HG03520 (cell line): ENCODE measurements around the gene LINGO3.
"Not testable (repeated sequence)": the region's sequence is repeated elsewhere in the genome, so short reads cannot be mapped to it uniquely, and the experiment has no call there.

Source experiments
- ATAC-seq: cut with Tn5 transposase; IDR thresholded peaks from one replicate; pipeline ENCODE4 v1.9.1; 2021; ENCODE audit warnings: mild to moderate bottlenecking, moderate library complexity; ENCODE audit not compliant: unreplicated experiment

Gene LINGO3

GRCh38 chr19:2308114-2308556, at the start of gene LINGO3:
Gene LINGO3 (minus strand): TSS chr19:2308154. CDS start chr19:2291776, 16,378 bp downstream.
- no peak for ATAC-seq

DNA sequence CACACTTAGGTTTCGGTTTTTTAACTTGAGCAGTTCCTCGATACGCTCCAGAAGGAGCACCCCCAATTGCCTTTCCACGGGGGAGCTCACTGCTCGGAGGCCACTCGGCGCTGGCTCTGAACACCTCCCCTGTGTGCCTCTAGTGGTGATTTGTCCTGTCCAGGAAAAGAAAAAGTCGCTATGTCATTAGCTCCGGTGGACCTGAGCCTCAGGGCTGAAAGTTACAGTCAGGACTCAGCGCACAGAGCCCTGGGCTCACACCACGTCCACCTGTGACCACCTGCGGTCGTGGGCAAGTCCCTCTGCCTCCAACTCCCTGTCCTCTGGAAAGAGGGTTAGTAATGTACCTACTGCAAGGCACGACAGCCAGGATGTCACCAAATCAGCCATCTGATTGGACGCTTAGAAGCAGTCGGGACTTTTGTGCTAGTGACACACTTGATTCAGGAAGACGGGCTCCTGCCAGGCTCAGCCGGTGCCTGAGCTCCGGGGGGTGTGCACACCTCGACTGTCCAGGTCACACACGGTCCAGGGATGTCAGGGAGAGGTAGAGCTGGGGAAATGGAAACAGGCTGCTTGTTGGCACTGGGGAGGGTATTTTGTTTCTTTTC, 48.2 kb upstream of the LINGO3 start:
- no peak for ATAC-seq

DNA sequence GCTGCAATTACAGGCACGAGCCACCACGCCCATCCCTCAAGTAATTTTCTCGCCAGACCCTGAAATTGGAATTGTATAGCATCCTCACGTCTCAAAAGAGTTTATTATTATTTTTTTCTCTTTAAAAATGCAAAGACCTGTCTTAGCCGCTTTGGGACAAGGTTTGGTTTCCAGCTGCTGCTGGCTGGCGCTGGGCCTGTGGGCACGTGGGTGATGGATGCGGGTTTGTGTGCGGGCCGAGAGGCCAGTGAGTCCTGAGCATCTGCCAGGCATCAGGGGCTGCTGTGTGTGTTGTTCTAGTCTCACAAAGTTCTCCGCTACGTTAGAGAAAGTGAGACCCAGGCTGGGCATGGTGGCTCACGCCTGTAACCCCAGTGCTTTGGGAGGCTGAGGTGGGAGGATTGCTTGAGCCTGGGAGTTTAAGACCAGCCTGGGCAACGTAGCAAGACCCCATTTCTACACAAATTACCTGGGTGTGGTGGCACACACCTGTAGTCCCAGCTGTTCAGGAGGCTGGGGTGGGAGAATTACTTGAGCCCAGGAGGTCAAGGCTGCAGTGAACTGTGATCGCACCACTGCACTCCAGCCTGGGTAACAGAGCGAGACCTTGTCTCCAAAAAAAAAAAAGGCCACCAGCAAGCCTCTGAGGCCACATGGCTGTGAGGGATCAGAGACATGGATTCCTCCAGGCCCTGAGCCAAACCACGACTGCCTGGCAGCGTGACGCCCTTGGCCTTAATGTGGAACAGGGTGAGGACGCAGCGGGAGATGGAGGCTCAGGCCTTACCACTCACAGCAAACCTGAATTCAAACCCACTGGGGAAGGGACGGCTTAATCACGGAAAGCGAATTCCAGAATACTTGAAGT, 47.4 kb upstream of the LINGO3 start:
- no peak for ATAC-seq

- ATAC-seq, result no peak
Measured at GRCh38 chr19:2354670-2355069, 46.7 kb upstream of the LINGO3 start.

GRCh38 chr19:2353887-2354592, 46.1 kb upstream of the LINGO3 start:
- no peak for ATAC-seq

GRCh38 chr19:2353159-2353886, 45.4 kb upstream of the LINGO3 start:
- no peak for ATAC-seq

DNA sequence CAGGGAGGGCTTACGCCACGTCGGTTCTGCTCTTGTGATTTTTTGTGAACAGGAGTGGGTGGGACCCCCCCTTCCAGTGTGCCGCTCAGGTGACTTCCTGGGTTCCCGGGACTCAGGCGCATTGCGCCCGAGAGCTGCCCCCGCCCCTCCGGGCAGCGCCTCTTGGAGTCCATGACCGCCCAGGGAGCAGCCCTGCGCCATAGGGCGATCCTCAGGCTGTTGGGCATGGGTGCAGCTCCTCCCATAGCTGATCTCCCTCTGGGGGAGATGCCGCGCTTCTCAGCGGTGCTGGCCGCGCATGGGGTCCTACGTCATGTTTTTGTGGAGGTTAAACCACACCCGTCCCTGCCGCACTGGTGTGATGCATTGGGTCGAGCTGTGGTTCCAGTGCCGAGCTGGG, 44.2 kb upstream of the LINGO3 start:
- no peak for ATAC-seq

- no peak for ATAC-seq
Measured at GRCh38 chr19:2351591-2351990, 43.6 kb upstream of the LINGO3 start.

DNA sequence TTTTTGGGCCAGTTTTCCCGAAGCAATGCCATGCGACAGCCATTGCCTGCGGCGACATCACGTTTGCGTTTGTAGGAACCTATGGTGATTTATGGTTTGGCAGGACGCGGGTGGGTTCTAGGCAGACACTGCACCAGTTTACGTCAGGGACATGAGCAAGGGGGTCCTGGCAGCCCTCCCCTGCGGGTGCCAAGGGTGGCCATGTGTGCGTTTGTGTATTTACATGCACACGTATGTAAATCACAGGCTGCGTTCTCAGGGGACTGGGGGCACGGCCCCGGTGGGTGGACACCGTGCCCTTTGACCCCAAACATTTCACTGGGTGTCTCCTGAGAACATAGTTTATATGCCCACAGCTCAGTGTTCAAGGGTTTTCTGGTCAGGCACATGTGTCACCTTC, 42.7 kb upstream of the LINGO3 start:
- no peak for ATAC-seq

- ATAC-seq, result not testable (repeated sequence)
Measured at GRCh38 chr19:2349818-2350217, 41.9 kb upstream of the LINGO3 start.

DNA sequence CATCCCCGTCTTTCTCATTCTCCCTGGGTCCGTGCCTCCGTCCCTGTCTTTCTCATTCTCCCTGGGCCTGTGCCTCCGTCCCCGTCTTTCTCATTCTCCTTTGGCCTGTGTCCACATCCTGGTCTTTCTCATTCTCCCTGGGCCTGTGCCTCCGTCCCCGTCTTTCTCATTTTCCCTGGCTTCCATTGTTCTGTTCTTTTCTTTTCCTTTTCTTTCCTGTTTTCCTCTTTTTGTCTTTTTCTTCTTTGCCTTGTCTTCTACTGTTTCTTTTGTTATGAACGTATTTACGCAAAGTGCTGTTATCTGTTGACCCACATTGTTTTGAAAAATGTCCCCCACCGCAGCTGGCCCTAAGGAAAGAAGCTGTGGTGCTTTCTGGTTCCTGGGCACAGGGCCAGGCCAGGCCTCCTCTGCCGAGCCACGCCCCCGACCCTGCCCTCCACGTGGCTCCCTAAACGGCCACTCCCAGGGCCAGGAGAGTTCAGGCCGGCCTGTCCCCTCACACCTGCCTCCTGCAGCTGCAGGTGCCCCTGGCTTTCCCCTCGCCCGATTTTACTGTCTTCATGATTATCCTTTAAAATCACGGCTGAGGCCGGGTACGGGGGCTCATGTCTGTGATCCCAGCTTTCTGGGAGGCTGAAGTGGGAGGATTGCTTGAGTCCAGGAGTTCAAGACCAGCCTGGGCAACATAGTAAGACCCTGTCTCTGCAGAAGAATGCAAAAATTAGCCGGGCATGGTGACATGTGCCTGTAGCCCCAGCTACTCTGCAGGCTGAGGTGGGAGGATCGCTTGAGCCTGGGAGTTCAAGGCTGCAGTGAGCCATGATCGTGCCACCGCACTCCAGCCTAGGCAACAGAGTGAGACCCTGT, 38.1 kb upstream of the LINGO3 start:
- ATAC-seq, result no peak

- ATAC-seq, result no peak
Measured at GRCh38 chr19:2345076-2345475, 37.1 kb upstream of the LINGO3 start.

- no peak for ATAC-seq
Measured at GRCh38 chr19:2344381-2344870, 36.5 kb upstream of the LINGO3 start.

DNA sequence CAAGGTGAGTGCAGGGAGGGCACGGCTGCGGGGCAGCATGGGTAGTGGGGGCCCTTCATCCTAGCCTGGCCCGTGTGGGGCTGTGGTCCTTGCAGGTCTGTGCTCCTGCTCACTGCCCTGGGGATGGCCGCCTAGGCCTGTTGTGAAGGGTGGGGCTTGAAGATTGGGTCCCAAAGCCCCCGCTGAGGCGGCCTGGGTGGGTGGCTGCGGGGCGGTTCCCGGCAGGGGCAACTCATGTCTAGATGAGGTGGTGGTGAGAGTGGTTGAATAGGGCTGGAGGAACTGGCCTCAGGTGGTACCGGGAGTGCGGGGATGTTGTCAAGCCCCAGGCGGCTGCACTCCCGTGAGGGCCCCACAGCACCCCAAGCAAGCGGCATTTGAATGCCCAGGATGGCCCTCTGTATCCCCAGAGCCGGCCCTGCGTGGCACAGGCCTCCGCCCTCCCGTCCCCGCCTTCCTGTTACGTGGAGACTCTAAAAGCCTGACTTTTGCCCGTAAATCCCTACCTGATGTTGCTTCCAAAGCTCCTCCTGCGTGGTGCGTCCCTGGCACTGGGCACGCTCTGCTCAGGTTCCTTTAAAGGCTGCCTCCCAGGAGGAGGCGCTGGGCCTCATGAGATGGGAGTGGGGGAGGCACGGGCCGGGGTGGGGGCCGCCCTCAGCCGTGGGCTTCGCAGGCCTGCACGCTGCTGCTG, 35.5 kb upstream of the LINGO3 start:
- no peak for ATAC-seq

- no peak for ATAC-seq
Measured at GRCh38 chr19:2342656-2343288, 34.8 kb upstream of the LINGO3 start.

- no peak for ATAC-seq
Measured at GRCh38 chr19:2341982-2342381, 34.0 kb upstream of the LINGO3 start.

DNA sequence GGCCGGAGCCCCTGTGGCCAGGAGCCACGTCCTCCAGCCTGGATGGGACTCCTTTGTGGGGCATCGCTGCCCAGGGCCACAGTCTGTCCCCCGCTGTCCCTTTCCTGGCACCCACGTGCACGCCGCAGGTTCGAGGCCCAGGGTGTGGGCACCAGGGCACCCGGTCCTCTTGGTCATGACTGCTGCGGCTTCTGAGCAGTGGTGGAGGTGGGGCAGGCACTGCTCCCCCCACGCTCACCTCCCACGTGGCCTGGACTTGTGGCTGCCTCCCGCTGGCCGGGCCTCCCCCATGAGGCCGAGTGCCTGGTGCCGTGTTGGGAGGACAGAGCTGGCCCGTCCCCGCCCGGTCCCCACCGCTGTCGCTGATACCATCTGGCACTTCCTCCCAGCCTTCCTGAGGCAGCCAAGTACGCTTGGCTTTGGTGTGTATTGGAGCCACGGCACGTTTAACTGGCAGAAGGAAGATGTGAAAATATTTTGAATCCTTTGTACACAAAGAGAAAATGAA, 33.3 kb upstream of the LINGO3 start:
- no peak for ATAC-seq

DNA sequence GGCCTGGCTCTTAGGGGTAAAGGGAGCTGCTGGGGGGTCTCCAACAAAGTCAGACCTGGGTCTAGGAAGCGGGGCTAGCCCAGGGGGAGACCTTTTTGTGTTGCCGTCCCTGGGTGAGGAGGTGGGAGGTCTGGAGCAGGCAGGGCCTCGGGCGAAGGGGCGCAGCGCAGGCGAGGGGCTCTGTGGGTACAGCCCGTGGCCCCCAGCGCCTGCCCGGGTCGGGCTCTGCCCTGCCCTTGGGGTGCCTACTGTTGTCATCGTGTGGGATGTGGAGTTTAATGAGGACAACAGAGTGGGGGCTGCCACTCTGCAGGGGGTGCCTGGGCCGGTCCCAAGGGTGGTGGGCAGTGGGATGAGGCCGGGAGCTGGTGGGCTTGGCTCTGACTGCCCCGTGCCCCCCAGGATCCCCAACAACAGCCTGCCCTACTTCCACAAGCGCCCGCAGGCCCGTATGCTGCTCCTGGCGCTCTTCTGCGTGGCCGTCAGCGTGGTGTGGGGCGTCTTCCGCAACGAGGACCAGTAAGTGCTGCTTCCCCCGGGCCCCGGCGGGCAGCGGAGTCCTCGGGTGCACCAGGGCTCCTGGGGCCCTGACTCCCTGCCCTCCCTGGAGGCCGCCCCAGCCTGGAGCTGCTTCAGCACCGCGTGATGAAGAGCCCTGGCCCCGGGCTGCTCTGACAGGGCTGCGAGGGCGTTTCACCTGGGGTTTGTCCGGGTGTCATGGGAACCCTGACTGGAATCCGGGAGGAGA, 32.7 kb upstream of the LINGO3 start:
- no peak for ATAC-seq
